ENCODE data around the gene GARIN5B. TPM values are rescaled to one million over a fixed set of nuclear protein-coding genes. Genes with fewer than 3 reads are reported as not detected.

Gene GARIN5B
- total and polyA plus RNA-seq, 2 of the 13 experiments (the other 11 are each of a cell fraction or from before 2014, with no cell fraction given) = not detected

- TF ChIP-seq, protein P1, sequence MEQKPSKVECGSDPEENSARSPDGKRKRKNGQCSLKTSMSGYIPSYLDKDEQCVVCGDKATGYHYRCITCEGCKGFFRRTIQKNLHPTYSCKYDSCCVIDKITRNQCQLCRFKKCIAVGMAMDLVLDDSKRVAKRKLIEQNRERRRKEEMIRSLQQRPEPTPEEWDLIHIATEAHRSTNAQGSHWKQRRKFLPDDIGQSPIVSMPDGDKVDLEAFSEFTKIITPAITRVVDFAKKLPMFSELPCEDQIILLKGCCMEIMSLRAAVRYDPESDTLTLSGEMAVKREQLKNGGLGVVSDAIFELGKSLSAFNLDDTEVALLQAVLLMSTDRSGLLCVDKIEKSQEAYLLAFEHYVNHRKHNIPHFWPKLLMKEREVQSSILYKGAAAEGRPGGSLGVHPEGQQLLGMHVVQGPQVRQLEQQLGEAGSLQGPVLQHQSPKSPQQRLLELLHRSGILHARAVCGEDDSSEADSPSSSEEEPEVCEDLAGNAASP (CRISPR knock-in tag; IDR thresholded peaks at IDR 0.05; ENCODE audit: borderline replicate concordance) = peak; percentile 47; the same call in 1 of the 2 replicates
- TF ChIP-seq ZNF619 (CRISPR knock-in tag; IDR thresholded peaks at IDR 0.05) = no peak
- TF ChIP-seq KMT2B (CRISPR knock-in tag; IDR thresholded peaks at IDR 0.05) = 0 out of 2 replicates have a peak, but pooled peaks have one; percentile 35
- no peak for TF ChIP-seq ZMYM4 (CRISPR knock-in tag; IDR thresholded peaks at IDR 0.05)
- TF ChIP-seq DMAP1 (CRISPR knock-in tag; IDR thresholded peaks at IDR 0.05) = peak; percentile 58; the same call in 1 of the 2 replicates
- 0 out of 2 replicates have a peak, but pooled peaks have one; percentile 76 for TF ChIP-seq TGIF2 (CRISPR knock-in tag; IDR thresholded peaks at IDR 0.05)
- no peak; the same call in 1 of the 2 replicates for TF ChIP-seq POLR2AphosphoS5 (IDR thresholded peaks at IDR 0.05; ENCODE audit: low read depth, low read length)
- TF ChIP-seq ZNF569 (CRISPR knock-in tag; IDR thresholded peaks at IDR 0.05; ENCODE audit: borderline replicate concordance) = no peak
- TF ChIP-seq, protein P2, sequence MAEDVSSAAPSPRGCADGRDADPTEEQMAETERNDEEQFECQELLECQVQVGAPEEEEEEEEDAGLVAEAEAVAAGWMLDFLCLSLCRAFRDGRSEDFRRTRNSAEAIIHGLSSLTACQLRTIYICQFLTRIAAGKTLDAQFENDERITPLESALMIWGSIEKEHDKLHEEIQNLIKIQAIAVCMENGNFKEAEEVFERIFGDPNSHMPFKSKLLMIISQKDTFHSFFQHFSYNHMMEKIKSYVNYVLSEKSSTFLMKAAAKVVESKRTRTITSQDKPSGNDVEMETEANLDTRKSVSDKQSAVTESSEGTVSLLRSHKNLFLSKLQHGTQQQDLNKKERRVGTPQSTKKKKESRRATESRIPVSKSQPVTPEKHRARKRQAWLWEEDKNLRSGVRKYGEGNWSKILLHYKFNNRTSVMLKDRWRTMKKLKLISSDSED (CRISPR knock-in tag; IDR thresholded peaks at IDR 0.05) = no peak
- TF ChIP-seq MXD4 (CRISPR knock-in tag; IDR thresholded peaks at IDR 0.05) = no peak; the same call in 1 of the 2 replicates
- peak; percentile 93 for TF ChIP-seq CREM (IDR thresholded peaks at IDR 0.05)
- peak; percentile 48; the same call in 1 of the 2 replicates for TF ChIP-seq CREM (CRISPR knock-in tag; IDR thresholded peaks at IDR 0.05)
- no peak for TF ChIP-seq ZNF552 (CRISPR knock-in tag; IDR thresholded peaks at IDR 0.05; ENCODE audit: borderline replicate concordance)
- TF ChIP-seq, protein P3, sequence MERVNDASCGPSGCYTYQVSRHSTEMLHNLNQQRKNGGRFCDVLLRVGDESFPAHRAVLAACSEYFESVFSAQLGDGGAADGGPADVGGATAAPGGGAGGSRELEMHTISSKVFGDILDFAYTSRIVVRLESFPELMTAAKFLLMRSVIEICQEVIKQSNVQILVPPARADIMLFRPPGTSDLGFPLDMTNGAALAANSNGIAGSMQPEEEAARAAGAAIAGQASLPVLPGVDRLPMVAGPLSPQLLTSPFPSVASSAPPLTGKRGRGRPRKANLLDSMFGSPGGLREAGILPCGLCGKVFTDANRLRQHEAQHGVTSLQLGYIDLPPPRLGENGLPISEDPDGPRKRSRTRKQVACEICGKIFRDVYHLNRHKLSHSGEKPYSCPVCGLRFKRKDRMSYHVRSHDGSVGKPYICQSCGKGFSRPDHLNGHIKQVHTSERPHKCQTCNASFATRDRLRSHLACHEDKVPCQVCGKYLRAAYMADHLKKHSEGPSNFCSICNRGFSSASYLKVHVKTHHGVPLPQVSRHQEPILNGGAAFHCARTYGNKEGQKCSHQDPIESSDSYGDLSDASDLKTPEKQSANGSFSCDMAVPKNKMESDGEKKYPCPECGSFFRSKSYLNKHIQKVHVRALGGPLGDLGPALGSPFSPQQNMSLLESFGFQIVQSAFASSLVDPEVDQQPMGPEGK (CRISPR knock-in tag; IDR thresholded peaks at IDR 0.05) = peak; percentile 60
- no peak for TF ChIP-seq SOX13 (IDR thresholded peaks at IDR 0.05)
- TF ChIP-seq SOX13 (CRISPR knock-in tag; conservative IDR thresholded peaks at IDR 0.05 in 1 of 2, IDR thresholded peaks at IDR 0.05 in 1 of 2) = no peak
- TF ChIP-seq MAFF (IDR thresholded peaks at IDR 0.05; ENCODE audit: low read depth, low read length) = no peak
- peak; percentile 46; the same call in 1 of the 2 replicates for TF ChIP-seq KLF6 (CRISPR knock-in tag; IDR thresholded peaks at IDR 0.05)
- no peak for TF ChIP-seq RORA (CRISPR knock-in tag; IDR thresholded peaks at IDR 0.05)
- TF ChIP-seq PRDM10 (CRISPR knock-in tag; IDR thresholded peaks at IDR 0.05; ENCODE audit: low read depth) = peak; percentile 26; the same call in 1 of the 2 replicates
- TF ChIP-seq ELF4 (CRISPR knock-in tag; IDR thresholded peaks at IDR 0.05; ENCODE audit: borderline replicate concordance) = no peak
- no peak for TF ChIP-seq NFE2 (CRISPR knock-in tag; IDR thresholded peaks at IDR 0.05)
These were observed 23.8 kb downstream of the GARIN5B start, which contains the start of gene KMT5C (continued) for GRCh38 chr19:55339105-55339888.
